B cell (primary cell): ENCODE results near the gene GLOD5. TPM values are rescaled to one million over a fixed set of nuclear protein-coding genes. Genes with fewer than 3 reads are reported as not detected.

ENCODE experiments used
- ATAC-seq: fragments of 200-7000 bp; cut with Tn5 transposase; one replicate; pipeline ENCODE4 v1.10.0; 2021; ENCODE audit warnings: low read depth, mild to moderate bottlenecking, moderate number of reproducible peaks, moderate library complexity
- CTCF ChIA-PET: fragments of 350-600 bp; sonication (Branson Sonifier 250); formaldehyde crosslinking; loops from one replicate; lab custom pipeline; 2021; ENCODE audit warnings: antibody characterized with exemption, inconsistent platforms; lab: Charles Lee
- POLR2A ChIA-PET: fragments of 350-600 bp; sonication (Branson Sonifier 250); formaldehyde crosslinking; loops from one replicate; lab custom pipeline; 2021; ENCODE audit warnings: antibody characterized with exemption; lab: Charles Lee
- DNase-seq: peaks from one replicate; pipeline ENCODE4 v3.0.0; 2013
- H2AFZ ChIP-seq: 2 replicates; pipeline ENCODE4 v1.6.1; 2012; ENCODE audit warnings: mild to moderate bottlenecking, low read depth, low read length; ENCODE audit not compliant: insufficient read depth, poor library complexity, severe bottlenecking
- H3K27ac ChIP-seq, 2 donors: 1 replicate in 1 of 2; 2 replicates in 1 of 2; pipeline ENCODE4 v1.5.1; 2012 to 2013; ENCODE audit warnings: low read length in 2 of 2, mild to moderate bottlenecking in 2 of 2, moderate library complexity in 1 of 2
- H3K27me3 ChIP-seq, 4 experiments: fragments of 200-600 bp in 1 of 4; sonication (generic) in 1 of 4; replicated peaks in 1 of 4; 1 replicate in 2 of 4; 2 replicates in 2 of 4; pipeline versions ENCODE4 v1.6.1 to v1.7.0; 2013 to 2016; ENCODE audit warnings: low read length in 3 of 4, mild to moderate bottlenecking in 2 of 4, mixed read lengths in 1 of 4, moderate library complexity in 1 of 4; ENCODE audit not compliant: insufficient read depth in 4 of 4, control insufficient read depth in 3 of 4; ENCODE audit errors: control extremely low read depth in 1 of 4
- H3K36me3 ChIP-seq, 2 experiments: replicated peaks in 1 of 2; 1 replicate in 1 of 2; 2 replicates in 1 of 2; pipeline versions ENCODE4 v1.6.1 to v1.7.1; 2013; ENCODE audit warnings: low read length in 1 of 2; ENCODE audit not compliant: insufficient read depth in 2 of 2, control insufficient read depth in 1 of 2; ENCODE audit errors: control extremely low read depth in 1 of 2, extremely low read depth in 1 of 2
- H3K4me1 ChIP-seq, 2 donors: fragments of 200-600 bp in 1 of 2; sonication (generic) in 1 of 2; 1 replicate in 1 of 2; 2 replicates in 1 of 2; pipeline versions ENCODE4 v1.5.1 to v1.6.1; 2013 to 2017; ENCODE audit warnings: low read length in 2 of 2; ENCODE audit not compliant: control insufficient read depth in 2 of 2, insufficient read depth in 2 of 2
- H3K4me2 ChIP-seq: replicated peaks from 2 replicates; pipeline ENCODE3; 2012; ENCODE audit warnings: mild to moderate bottlenecking, low read depth, low read length; ENCODE audit not compliant: poor library complexity, severe bottlenecking
- H3K4me3 ChIP-seq, 5 experiments: fragments of 200-600 bp in 1 of 5; sonication (generic) in 1 of 5; 1 replicate in 3 of 5; 2 replicates in 2 of 5; pipeline versions ENCODE4 v1.5.1 to v1.7.0; 2011 to 2016; ENCODE audit warnings: low read length in 4 of 5, mild to moderate bottlenecking in 4 of 5, low read depth in 2 of 5, control low read depth in 1 of 5, moderate library complexity in 1 of 5; ENCODE audit not compliant: insufficient read depth in 1 of 5; ENCODE audit errors: control extremely low read depth in 1 of 5, extremely low read depth in 1 of 5
- H3K79me2 ChIP-seq: fragments of 200-600 bp; sonication (generic); one replicate; pipeline ENCODE4 v1.6.0; 2016; ENCODE audit warnings: low read length; ENCODE audit not compliant: control insufficient read depth, insufficient read depth
- H3K9ac ChIP-seq: fragments of 200-600 bp; sonication (generic); 2 replicates; pipeline ENCODE4 v1.6.1; 2017; ENCODE audit warnings: mild to moderate bottlenecking, low read length, moderate library complexity
- H3K9me3 ChIP-seq, 3 donors: one replicate each; pipeline versions ENCODE4 v1.6.1 to v1.7.1; 2013; ENCODE audit warnings: low read length in 2 of 3; ENCODE audit not compliant: control insufficient read depth in 2 of 3, insufficient read depth in 1 of 3; ENCODE audit errors: control extremely low read depth in 1 of 3
- H4K20me1 ChIP-seq: 2 replicates; pipeline ENCODE4 v1.6.0; 2012; ENCODE audit warnings: mild to moderate bottlenecking, low read length; ENCODE audit not compliant: insufficient read depth, control insufficient read depth, poor library complexity, severe bottlenecking
- H3K27ac Mint-ChIP-seq: one replicate; pipeline ENCODE4 v1.8.0; 2021; ENCODE audit warnings: mixed read lengths
- H3K27me3 Mint-ChIP-seq: one replicate; pipeline ENCODE4 v1.8.0; 2021; ENCODE audit warnings: mixed read lengths
- H3K4me1 Mint-ChIP-seq: one replicate; pipeline ENCODE4 v1.8.0; 2021; ENCODE audit warnings: mixed read lengths
- H3K4me3 Mint-ChIP-seq: one replicate; pipeline ENCODE4 v1.8.0; 2021; ENCODE audit warnings: mixed read lengths
- H3K9me3 Mint-ChIP-seq: one replicate; pipeline ENCODE4 v1.8.0; 2022; ENCODE audit warnings: mixed read lengths; ENCODE audit not compliant: insufficient read depth
- CTCF ChIP-seq: fragments of 200-600 bp; IDR thresholded peaks from one replicate; pipeline ENCODE4 v1.8.0; 2022; ENCODE audit warnings: antibody characterized with exemption, mild to moderate bottlenecking
- EZH2 ChIP-seq: IDR thresholded peaks from 2 replicates; pipeline ENCODE4 v1.6.1; 2012; ENCODE audit warnings: borderline replicate concordance, low read depth, mild to moderate bottlenecking, moderate library complexity, low read length; ENCODE audit not compliant: insufficient read depth, poor library complexity, severe bottlenecking
- WGBS: methylation state at CpG from one replicate; pipeline ENCODE4 v1.1.5; 2013; ENCODE audit warnings: missing lambda C conversion rate; ENCODE audit not compliant: insufficient coverage; 5-methylcytosine and 5-hydroxymethylcytosine counted together
- intact Hi-C: fragments of 100-400 bp; cut with micrococcal nuclease; formaldehyde crosslinking; loops from one replicate; pipeline ENCODE4 v1.10.0; 2022
- polyA plus RNA-seq: library from polyadenylated mRNA; depleted of rRNA; stranded (reverse); fragments of >200 nt; gene quantifications from 2 replicates; pipeline ENCODE4 v1.2.3, GENCODE V29; 2012
- total RNA-seq, 2 donors: library from RNA; stranded (reverse); fragments of 120-200 nt in 1 of 2; gene quantifications; 1 replicate in 1 of 2; 2 replicates in 1 of 2; pipeline versions ENCODE4 v1.2.3 to v1.2.4, GENCODE V29; 2013 to 2022

The GLOD5 gene
- total and polyA plus RNA-seq, 2 donors (not counting 1 experiment from before 2014, with no cell fraction given), result not detected

GRCh38 chrX:48792219-48792618 is 30.7 kb downstream of the GLOD5 start:
- no peak overlapping the region for H3K4me3 ChIP-seq
- 90% methylated on average over 7 of the region's 7 CpGs for WGBS
- H3K79me2 ChIP-seq, result no peaks in the 10 kb centered on the region
- intact Hi-C loops, result no loop called here
- H3K36me3 ChIP-seq, result no peaks in the 10 kb centered on the region
- no peak overlapping the region for H3K4me2 ChIP-seq
- H3K27me3 ChIP-seq, result no peaks in the 10 kb centered on the region
- Mint-ChIP-seq H3K27ac (no peak overlapping the region), H3K27me3 (peaks cover 7% of the 10 kb centered on the region), H3K9me3 (no peaks in the 10 kb centered on the region), H3K4me3 (no peak overlapping the region), H3K4me1 (no peaks in the 10 kb centered on the region)
- TF ChIP-seq EZH2 (no peak), CTCF (no peak)
- no peak for DNase-seq
- no peak overlapping the region for H3K9ac ChIP-seq
- POLR2A ChIA-PET, result no interaction called here
- CTCF ChIA-PET, result no interaction called here
- H2AFZ ChIP-seq, result no peak overlapping the region
- H3K9me3 ChIP-seq, result no peaks in the 10 kb centered on the region
- no peak overlapping the region for H3K27ac ChIP-seq
- no peaks in the 10 kb centered on the region for H4K20me1 ChIP-seq
- H3K4me1 ChIP-seq, result no peaks in the 10 kb centered on the region
- no peak for ATAC-seq

GRCh38 chrX:48793935-48794334 is 32.4 kb downstream of the GLOD5 start:
- 40% methylated on average over 1 of the region's 4 CpGs for WGBS
- TF ChIP-seq EZH2 (no peak), CTCF (no peak)
- Mint-ChIP-seq H3K9me3 (no peaks in the 10 kb centered on the region), H3K4me3 (no peak overlapping the region), H3K27me3 (no peaks in the 10 kb centered on the region), H3K27ac (no peak overlapping the region), H3K4me1 (no peaks in the 10 kb centered on the region)
- H3K4me3 ChIP-seq, result no peak overlapping the region
- ATAC-seq (no peak), DNase-seq (no peak)
- H3K36me3 ChIP-seq, result no peaks in the 10 kb centered on the region
- no peaks in the 10 kb centered on the region for H3K79me2 ChIP-seq
- no peak overlapping the region for H3K27ac ChIP-seq
- H3K27me3 ChIP-seq, result no peaks in the 10 kb centered on the region
- no peak overlapping the region for H3K4me2 ChIP-seq
- no peak overlapping the region for H2AFZ ChIP-seq
- intact Hi-C loops, result no loop called here
- ChIA-PET CTCF (no interaction called here), POLR2A (no interaction called here)
- no peaks in the 10 kb centered on the region for H3K4me1 ChIP-seq
- H3K9me3 ChIP-seq, result no peaks in the 10 kb centered on the region
- no peak overlapping the region for H3K9ac ChIP-seq
- no peaks in the 10 kb centered on the region for H4K20me1 ChIP-seq
